ENCODE results near the gene COL4A1.
A peak's percentile ranks its signal among the peaks of the same experiment; 100 is the strongest.

DNA sequence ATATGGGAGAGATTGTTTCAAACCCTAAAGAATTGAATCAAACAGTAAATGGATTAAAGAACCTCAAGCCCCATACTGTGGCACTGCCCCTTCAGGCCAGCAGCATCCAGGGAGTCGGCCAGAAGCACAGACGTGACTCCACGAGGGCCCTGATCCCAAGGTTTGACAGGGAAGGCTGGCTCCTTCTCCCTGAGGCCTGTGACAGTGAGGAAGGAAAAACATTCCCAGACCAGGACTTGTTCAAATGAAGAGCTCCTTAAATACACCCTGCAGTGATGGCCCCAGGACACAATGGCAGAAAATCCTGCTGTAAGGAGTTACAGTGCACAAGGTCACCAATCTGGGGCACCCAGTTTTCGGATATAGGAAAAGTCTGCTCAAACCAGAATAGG is 91.0 kb downstream of the COL4A1 start:
- TF ChIP-seq POLR2A (IDR thresholded peaks at IDR 0.05), result peak in 1 of 4 donors; percentile 23
- no peak for TF ChIP-seq CTCF (IDR thresholded peaks at IDR 0.05)
- no peak for TF ChIP-seq POLR2AphosphoS5 (IDR thresholded peaks at IDR 0.05)

Data from upper lobe of left lung (tissue), 4 donors.